Measurements from ENCODE around the gene DOCK10.

DOCK10 gene

GRCh38 chr2:224869601-224870233 is 172.6 kb downstream of the DOCK10 start:
- DNase-seq = no peak

GRCh38 chr2:224865016-224865415 is 177.3 kb downstream of the DOCK10 start:
- DNase-seq = no peak

GRCh38 chr2:224861266-224861665 is 181.0 kb downstream of the DOCK10 start:
- DNase-seq = no peak

- DNase-seq = no peak
Measured at GRCh38 chr2:224860786-224861185, 181.5 kb downstream of the DOCK10 start.

GRCh38 chr2:224851811-224852210 is 190.5 kb downstream of the DOCK10 start:
- no peak for DNase-seq

- no peak for DNase-seq
Measured at GRCh38 chr2:224850081-224850480, 192.2 kb downstream of the DOCK10 start.

- DNase-seq = no peak
Measured at GRCh38 chr2:224849264-224849663, 193.0 kb downstream of the DOCK10 start.

GRCh38 chr2:224847961-224848850 is 194.1 kb downstream of the DOCK10 start:
- no peak for DNase-seq

GRCh38 chr2:224847381-224847780 is 194.9 kb downstream of the DOCK10 start:
- no peak for DNase-seq

- no peak for DNase-seq
Measured at GRCh38 chr2:224846686-224847085, 195.6 kb downstream of the DOCK10 start.

- DNase-seq = no peak
Measured at GRCh38 chr2:224846161-224846560, 196.1 kb downstream of the DOCK10 start.

- no peak for DNase-seq
Measured at GRCh38 chr2:224843141-224843540, 199.1 kb downstream of the DOCK10 start.

GRCh38 chr2:224841910-224842309 is 200.4 kb downstream of the DOCK10 start:
- DNase-seq = no peak

- no peak for DNase-seq
Measured at GRCh38 chr2:224838335-224838734, 203.9 kb downstream of the DOCK10 start.

- DNase-seq = no peak
Measured at GRCh38 chr2:224837558-224837957, 204.7 kb downstream of the DOCK10 start.

GRCh38 chr2:224837066-224837465 is 205.2 kb downstream of the DOCK10 start:
- DNase-seq = no peak

GRCh38 chr2:224836263-224836662 is 206.0 kb downstream of the DOCK10 start:
- no peak for DNase-seq

- no peak for DNase-seq
Measured at GRCh38 chr2:224835405-224835804, 206.9 kb downstream of the DOCK10 start.

- no peak for DNase-seq
Measured at GRCh38 chr2:224833986-224834385, 208.3 kb downstream of the DOCK10 start.

- no peak for DNase-seq
Measured at GRCh38 chr2:224832207-224832606, 210.1 kb downstream of the DOCK10 start.

GRCh38 chr2:224831530-224831929 is 210.7 kb downstream of the DOCK10 start:
- no peak for DNase-seq

- DNase-seq = no peak
Measured at GRCh38 chr2:224820283-224820991, 221.8 kb downstream of the DOCK10 start.

GRCh38 chr2:224819075-224819474 is 223.2 kb downstream of the DOCK10 start:
- no peak for DNase-seq

- no peak for DNase-seq
Measured at GRCh38 chr2:224817676-224818075, 224.6 kb downstream of the DOCK10 start.
